GM12878 (cell line): ENCODE measurements around the gene JMY. TPM values are rescaled to one million over a fixed set of nuclear protein-coding genes. Genes with fewer than 3 reads are reported as not detected.

ENCODE experiments used
- ATAC-seq: fragments of 200-7000 bp; cut with Tn5 transposase; 3 replicates; pipeline ENCODE4 v1.9.1; 2020; ENCODE audit warnings: mild to moderate bottlenecking, moderate library complexity
- BruUV-seq: library from RNA; stranded (reverse); fragments of 400-500 nt; replicated peaks from 2 replicates; lab custom pipeline; 2021; lab: Mats Ljungman, UMichigan
- CTCF ChIA-PET: fragments of 300-600 bp; sonication (Branson Sonifier 250); formaldehyde crosslinking; extraction: SDS; loops from one replicate; lab custom pipeline; 2021; ENCODE audit warnings: inconsistent platforms; lab: Yijun Ruan, JAX
- POLR2A ChIA-PET: fragments of 350-600 bp; formaldehyde crosslinking; extraction: SDS; loops from one replicate; lab custom pipeline; 2021; ENCODE audit warnings: inconsistent platforms; lab: Charles Lee
- RAD21 ChIA-PET: fragments of 300-600 bp; sonication (Branson Sonifier 250); formaldehyde crosslinking; loops from one replicate; lab custom pipeline; 2023; ENCODE audit warnings: antibody characterized with exemption; ENCODE audit not compliant: unreplicated experiment; lab: Charles Lee
- SMC1A ChIA-PET: fragments of 300-600 bp; sonication (Branson Sonifier 250); formaldehyde crosslinking; loops from one replicate; lab custom pipeline; 2023; ENCODE audit not compliant: unreplicated experiment, uncharacterized antibody; lab: Charles Lee
- DNase-seq: peaks from one replicate; pipeline ENCODE4 v3.0.0-alpha.2; 2011; ENCODE audit warnings: low read depth, low spot score
- FAIRE-seq: peaks from 3 replicates; lab custom pipeline; 2011; peaks lifted over from hg19 to GRCh38; lab: Jason Lieb, UNC
- H2AFZ ChIP-seq: 2 replicates; pipeline ENCODE4 v1.6.0; 2011; ENCODE audit warnings: low read depth, low read length, control low read depth; ENCODE audit not compliant: control insufficient read depth
- H3K27ac ChIP-seq: 2 replicates; pipeline ENCODE4 v1.5.1; 2011; ENCODE audit warnings: control low read depth; ENCODE audit not compliant: control insufficient read depth, insufficient read depth
- H3K27me3 ChIP-seq, 2 experiments: replicated peaks in 1 of 2; 2 replicates each; pipeline versions ENCODE4 v1.6.0 to v1.6.1; 2011; ENCODE audit warnings: low read length in 1 of 2; ENCODE audit not compliant: control insufficient read depth in 2 of 2, insufficient read depth in 2 of 2
- H3K36me3 ChIP-seq, 2 experiments: 2 replicates each; pipeline ENCODE4 v1.5.1; 2011; ENCODE audit warnings: low read length in 1 of 2; ENCODE audit not compliant: control insufficient read depth in 2 of 2, insufficient read depth in 2 of 2
- H3K4me1 ChIP-seq: 2 replicates; pipeline ENCODE4 v1.6.1; 2011; ENCODE audit warnings: mild to moderate bottlenecking, low read length, moderate library complexity, mixed read lengths; ENCODE audit not compliant: control insufficient read depth, insufficient read depth
- H3K4me2 ChIP-seq: 2 replicates; pipeline ENCODE4 v1.6.0; 2011; ENCODE audit warnings: control low read depth; ENCODE audit not compliant: control insufficient read depth, insufficient read depth
- H3K4me3 ChIP-seq: fragments of 200-600 bp; sonication (generic); 2 replicates; pipeline ENCODE4 v1.5.1; 2016
- H3K79me2 ChIP-seq: 2 replicates; pipeline ENCODE4 v1.6.0; 2011; ENCODE audit warnings: low read length; ENCODE audit not compliant: control insufficient read depth, insufficient read depth
- H3K9ac ChIP-seq: 2 replicates; pipeline ENCODE4 v1.8.0; 2011; ENCODE audit warnings: low read length, control low read depth, mixed read lengths; ENCODE audit not compliant: control insufficient read depth, insufficient read depth
- H3K9me3 ChIP-seq: replicated peaks from 3 replicates; pipeline ENCODE4 v1.5.1; 2011; ENCODE audit warnings: mild to moderate bottlenecking, low read length; ENCODE audit not compliant: control insufficient read depth, insufficient read depth
- H4K20me1 ChIP-seq: 2 replicates; pipeline ENCODE4 v1.6.0; 2011; ENCODE audit not compliant: control insufficient read depth, insufficient read depth
- ETV6 ChIP-seq, 2 experiments: fragments of 450-650 bp in 1 of 2; IDR thresholded peaks in 1 of 2; conservative IDR thresholded peaks in 1 of 2; 2 replicates each; pipeline ENCODE4 v1.6.1; 2014; ENCODE audit warnings: antibody characterized with exemption in 1 of 2, borderline replicate concordance in 1 of 2, low read depth in 1 of 2, mild to moderate bottlenecking in 1 of 2, moderate library complexity in 1 of 2
- FOS ChIP-seq: IDR thresholded peaks from 3 replicates; pipeline ENCODE4 v1.6.1; 2011; ENCODE audit warnings: borderline replicate concordance; ENCODE audit not compliant: insufficient read length; ENCODE audit errors: extremely low read depth
- SMARCA5 ChIP-seq: fragments of 450-650 bp; IDR thresholded peaks from 2 replicates; pipeline ENCODE4 v1.6.1; 2017; ENCODE audit warnings: mild to moderate bottlenecking
- SP1 ChIP-seq: IDR thresholded peaks from one replicate; pipeline ENCODE4 v1.6.1; 2011; ENCODE audit warnings: low read depth, low read length
- SRF ChIP-seq, 2 experiments: IDR thresholded peaks; 2 replicates each; pipeline ENCODE4 v1.6.1; 2011; ENCODE audit warnings: low read depth in 2 of 2, low read length in 2 of 2, mild to moderate bottlenecking in 1 of 2, moderate library complexity in 1 of 2
- TCF12 ChIP-seq: IDR thresholded peaks from 2 replicates; pipeline ENCODE4 v1.6.1; 2011; ENCODE audit warnings: low read depth, mild to moderate bottlenecking, low read length
- ZNF24 ChIP-seq: fragments of 450-650 bp; IDR thresholded peaks from 2 replicates; pipeline ENCODE4 v1.6.1; 2017; ENCODE audit warnings: antibody characterized with exemption, mild to moderate bottlenecking
- WGBS: methylation state at CpG from one replicate; pipeline ENCODE4 v1.1.6; 2016; ENCODE audit warnings: low lambda C conversion rate; ENCODE audit not compliant: insufficient replicate concordance, insufficient coverage; ENCODE audit errors: missing lambda C conversion rate; 5-methylcytosine and 5-hydroxymethylcytosine counted together
- in situ Hi-C: fragments of 300-500 bp; cut with MboI; formaldehyde crosslinking; loops from 9 replicates; pipeline ENCODE4 v1.14.3; 2018; ENCODE audit warnings: mixed read lengths
- intact Hi-C: fragments of 100-400 bp; cut with micrococcal nuclease; formaldehyde crosslinking; loops from one replicate; pipeline ENCODE4 v1.14.2; 2022; ENCODE audit not compliant: unreplicated experiment
- polyA plus RNA-seq, 11 experiments: library from polyadenylated mRNA; depleted of rRNA in 4 of 11; unstranded in 6 of 11; stranded (reverse) in 5 of 11; fragments of >200 nt; fragmentation: Nextera tagmentation in 4 of 11; fragmentation: Illumina TruSeq in 1 of 11; extraction: Ambion mirVana in 4 of 11; extraction: Trizol in 1 of 11; gene quantifications; 1 replicate in 1 of 11; 2 replicates in 10 of 11; pipeline versions ENCODE4 v1.2.1 to v1.2.3, GENCODE V29; 2011 to 2016; ENCODE audit warnings: inconsistent platforms in 2 of 11, missing spikeins in 2 of 11, low read depth in 1 of 11
- total RNA-seq, 4 experiments: library from RNA; depleted of rRNA in 3 of 4; stranded (reverse); fragments of >200 nt in 3 of 4; fragmentation: Illumina TruSeq in 1 of 4; extraction: Trizol in 1 of 4; gene quantifications; 2 replicates each; pipeline versions ENCODE4 v1.2.1 to v1.2.3, GENCODE V29; 2013 to 2021
- TF ChIP-seq, protein P1 (sequence below): IDR thresholded peaks from 2 replicates; pipeline ENCODE4 v1.6.1; 2012; ENCODE audit warnings: improper control_type of control experiment, low read depth, low read length; ENCODE audit not compliant: insufficient replicate concordance
- TF ChIP-seq, protein P2 (sequence below): fragments of 450-650 bp; IDR thresholded peaks from 2 replicates; pipeline ENCODE4 v1.6.1; 2017; ENCODE audit warnings: borderline replicate concordance
- TF ChIP-seq, protein P3 (sequence below): fragments of 150-350 bp; IDR thresholded peaks from 2 replicates; pipeline ENCODE4 v1.6.1; 2016; ENCODE audit warnings: low read depth, low read length

The JMY gene
- total and polyA plus RNA-seq, 10 of the 15 experiments (the other 5 are each of a cell fraction or from before 2014, with no cell fraction given) = 0.63 to 4.8 (median 2.4) TPM

GRCh38 chr5:79258801-79259200, 22.9 kb downstream of the JMY start (continued):
- TF ChIP-seq, protein P1, sequence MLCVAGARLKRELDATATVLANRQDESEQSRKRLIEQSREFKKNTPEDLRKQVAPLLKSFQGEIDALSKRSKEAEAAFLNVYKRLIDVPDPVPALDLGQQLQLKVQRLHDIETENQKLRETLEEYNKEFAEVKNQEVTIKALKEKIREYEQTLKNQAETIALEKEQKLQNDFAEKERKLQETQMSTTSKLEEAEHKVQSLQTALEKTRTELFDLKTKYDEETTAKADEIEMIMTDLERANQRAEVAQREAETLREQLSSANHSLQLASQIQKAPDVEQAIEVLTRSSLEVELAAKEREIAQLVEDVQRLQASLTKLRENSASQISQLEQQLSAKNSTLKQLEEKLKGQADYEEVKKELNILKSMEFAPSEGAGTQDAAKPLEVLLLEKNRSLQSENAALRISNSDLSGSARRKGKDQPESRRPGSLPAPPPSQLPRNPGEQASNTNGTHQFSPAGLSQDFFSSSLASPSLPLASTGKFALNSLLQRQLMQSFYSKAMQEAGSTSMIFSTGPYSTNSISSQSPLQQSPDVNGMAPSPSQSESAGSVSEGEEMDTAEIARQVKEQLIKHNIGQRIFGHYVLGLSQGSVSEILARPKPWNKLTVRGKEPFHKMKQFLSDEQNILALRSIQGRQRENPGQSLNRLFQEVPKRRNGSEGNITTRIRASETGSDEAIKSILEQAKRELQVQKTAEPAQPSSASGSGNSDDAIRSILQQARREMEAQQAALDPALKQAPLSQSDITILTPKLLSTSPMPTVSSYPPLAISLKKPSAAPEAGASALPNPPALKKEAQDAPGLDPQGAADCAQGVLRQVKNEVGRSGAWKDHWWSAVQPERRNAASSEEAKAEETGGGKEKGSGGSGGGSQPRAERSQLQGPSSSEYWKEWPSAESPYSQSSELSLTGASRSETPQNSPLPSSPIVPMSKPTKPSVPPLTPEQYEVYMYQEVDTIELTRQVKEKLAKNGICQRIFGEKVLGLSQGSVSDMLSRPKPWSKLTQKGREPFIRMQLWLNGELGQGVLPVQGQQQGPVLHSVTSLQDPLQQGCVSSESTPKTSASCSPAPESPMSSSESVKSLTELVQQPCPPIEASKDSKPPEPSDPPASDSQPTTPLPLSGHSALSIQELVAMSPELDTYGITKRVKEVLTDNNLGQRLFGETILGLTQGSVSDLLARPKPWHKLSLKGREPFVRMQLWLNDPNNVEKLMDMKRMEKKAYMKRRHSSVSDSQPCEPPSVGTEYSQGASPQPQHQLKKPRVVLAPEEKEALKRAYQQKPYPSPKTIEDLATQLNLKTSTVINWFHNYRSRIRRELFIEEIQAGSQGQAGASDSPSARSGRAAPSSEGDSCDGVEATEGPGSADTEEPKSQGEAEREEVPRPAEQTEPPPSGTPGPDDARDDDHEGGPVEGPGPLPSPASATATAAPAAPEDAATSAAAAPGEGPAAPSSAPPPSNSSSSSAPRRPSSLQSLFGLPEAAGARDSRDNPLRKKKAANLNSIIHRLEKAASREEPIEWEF = no peak

DNA sequence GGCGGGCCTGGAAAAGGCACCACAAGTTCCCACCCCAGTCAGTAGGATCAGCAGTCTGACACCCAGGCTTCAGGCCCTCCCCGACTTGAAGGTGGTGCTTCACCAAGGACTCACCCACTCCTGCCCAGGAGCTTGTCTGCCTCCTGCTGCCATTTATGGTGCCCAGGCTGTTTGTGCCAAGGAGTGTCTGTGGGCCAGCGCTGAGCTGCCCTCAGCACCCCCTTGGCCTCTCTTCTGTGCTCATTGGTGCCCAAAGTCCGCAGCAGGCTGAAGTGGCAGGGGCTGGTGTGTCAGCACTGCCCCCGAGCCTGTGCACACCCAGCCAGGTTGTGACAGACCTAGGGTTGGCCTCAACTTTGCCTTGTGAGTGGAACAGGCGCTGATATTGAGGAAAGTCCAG, 23.5 kb downstream of the JMY start:
- H4K20me1 ChIP-seq = no peaks in the 10 kb centered on the region
- H3K4me1 ChIP-seq = peaks cover 31% of the 10 kb centered on the region
- H3K9me3 ChIP-seq = no peaks in the 10 kb centered on the region
- no TSS peak for BruUV-seq
- SMC1A ChIA-PET = interaction anchor here (0.9 kb wide), 1 partner anchor 16 kb away, joined by 4 read pairs; no protein-coding TSS in a partner anchor
- 72% methylated on average over 6 of the region's 6 CpGs for WGBS
- H3K9ac ChIP-seq = no peak overlapping the region
- DNase-seq (no peak), FAIRE-seq (no peak), ATAC-seq (no peak)
- H3K79me2 ChIP-seq = peaks cover 5% of the 10 kb centered on the region
- TF ChIP-seq FOS (no peak), ETV6 (conservative IDR thresholded peaks at IDR 0.05 in 1 of 2, IDR thresholded peaks at IDR 0.05 in 1 of 2; ENCODE audit: borderline replicate concordance in 1 of 2, low read depth in 1 of 2) (no peak), SMARCA5 (no peak), SRF (IDR thresholded peaks at IDR 0.05; ENCODE audit: low read depth in 2 of 2, low read length in 2 of 2) (no peak), ZNF24 (no peak), SP1 (no peak), TCF12 (no peak)
- TF ChIP-seq, protein P2, sequence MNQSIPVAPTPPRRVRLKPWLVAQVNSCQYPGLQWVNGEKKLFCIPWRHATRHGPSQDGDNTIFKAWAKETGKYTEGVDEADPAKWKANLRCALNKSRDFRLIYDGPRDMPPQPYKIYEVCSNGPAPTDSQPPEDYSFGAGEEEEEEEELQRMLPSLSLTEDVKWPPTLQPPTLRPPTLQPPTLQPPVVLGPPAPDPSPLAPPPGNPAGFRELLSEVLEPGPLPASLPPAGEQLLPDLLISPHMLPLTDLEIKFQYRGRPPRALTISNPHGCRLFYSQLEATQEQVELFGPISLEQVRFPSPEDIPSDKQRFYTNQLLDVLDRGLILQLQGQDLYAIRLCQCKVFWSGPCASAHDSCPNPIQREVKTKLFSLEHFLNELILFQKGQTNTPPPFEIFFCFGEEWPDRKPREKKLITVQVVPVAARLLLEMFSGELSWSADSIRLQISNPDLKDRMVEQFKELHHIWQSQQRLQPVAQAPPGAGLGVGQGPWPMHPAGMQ = no peak
- TF ChIP-seq, protein P3, sequence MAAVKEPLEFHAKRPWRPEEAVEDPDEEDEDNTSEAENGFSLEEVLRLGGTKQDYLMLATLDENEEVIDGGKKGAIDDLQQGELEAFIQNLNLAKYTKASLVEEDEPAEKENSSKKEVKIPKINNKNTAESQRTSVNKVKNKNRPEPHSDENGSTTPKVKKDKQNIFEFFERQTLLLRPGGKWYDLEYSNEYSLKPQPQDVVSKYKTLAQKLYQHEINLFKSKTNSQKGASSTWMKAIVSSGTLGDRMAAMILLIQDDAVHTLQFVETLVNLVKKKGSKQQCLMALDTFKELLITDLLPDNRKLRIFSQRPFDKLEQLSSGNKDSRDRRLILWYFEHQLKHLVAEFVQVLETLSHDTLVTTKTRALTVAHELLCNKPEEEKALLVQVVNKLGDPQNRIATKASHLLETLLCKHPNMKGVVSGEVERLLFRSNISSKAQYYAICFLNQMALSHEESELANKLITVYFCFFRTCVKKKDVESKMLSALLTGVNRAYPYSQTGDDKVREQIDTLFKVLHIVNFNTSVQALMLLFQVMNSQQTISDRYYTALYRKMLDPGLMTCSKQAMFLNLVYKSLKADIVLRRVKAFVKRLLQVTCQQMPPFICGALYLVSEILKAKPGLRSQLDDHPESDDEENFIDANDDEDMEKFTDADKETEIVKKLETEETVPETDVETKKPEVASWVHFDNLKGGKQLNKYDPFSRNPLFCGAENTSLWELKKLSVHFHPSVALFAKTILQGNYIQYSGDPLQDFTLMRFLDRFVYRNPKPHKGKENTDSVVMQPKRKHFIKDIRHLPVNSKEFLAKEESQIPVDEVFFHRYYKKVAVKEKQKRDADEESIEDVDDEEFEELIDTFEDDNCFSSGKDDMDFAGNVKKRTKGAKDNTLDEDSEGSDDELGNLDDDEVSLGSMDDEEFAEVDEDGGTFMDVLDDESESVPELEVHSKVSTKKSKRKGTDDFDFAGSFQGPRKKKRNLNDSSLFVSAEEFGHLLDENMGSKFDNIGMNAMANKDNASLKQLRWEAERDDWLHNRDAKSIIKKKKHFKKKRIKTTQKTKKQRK = no peak
- TF ChIP-seq, all 136 proteins: peak for 0
- intact Hi-C loops = no loop called here
- H3K27ac ChIP-seq = no peak overlapping the region
- CTCF ChIA-PET = interaction anchor here (1.3 kb wide), 1 partner anchor 124 kb away, joined by 5 read pairs; no protein-coding TSS in a partner anchor
- no peaks in the 10 kb centered on the region; a peak in 1 of 4 replicates for H3K36me3 ChIP-seq
- in situ Hi-C loops = no loop called here
- RAD21 ChIA-PET = no interaction called here
- no peak overlapping the region for H3K4me3 ChIP-seq
- H3K27me3 ChIP-seq = no peaks in the 10 kb centered on the region
- POLR2A ChIA-PET = interaction anchor here (1.0 kb wide), 1 partner anchor 10 kb away, joined by 3 read pairs; no protein-coding TSS in a partner anchor
- no peak overlapping the region for H2AFZ ChIP-seq
- H3K4me2 ChIP-seq = no peak overlapping the region
